HCEC 1CT (cell line): ENCODE results near the gene SYT2.
"Not testable (repeated sequence)": the region's sequence is repeated elsewhere in the genome, so short reads cannot be mapped to it uniquely, and the experiment has no call there.

ENCODE experiments used
- DNase-seq: peaks from one replicate; pipeline ENCODE4 v3.0.0-alpha.2; 2017

SYT2 gene

DNA sequence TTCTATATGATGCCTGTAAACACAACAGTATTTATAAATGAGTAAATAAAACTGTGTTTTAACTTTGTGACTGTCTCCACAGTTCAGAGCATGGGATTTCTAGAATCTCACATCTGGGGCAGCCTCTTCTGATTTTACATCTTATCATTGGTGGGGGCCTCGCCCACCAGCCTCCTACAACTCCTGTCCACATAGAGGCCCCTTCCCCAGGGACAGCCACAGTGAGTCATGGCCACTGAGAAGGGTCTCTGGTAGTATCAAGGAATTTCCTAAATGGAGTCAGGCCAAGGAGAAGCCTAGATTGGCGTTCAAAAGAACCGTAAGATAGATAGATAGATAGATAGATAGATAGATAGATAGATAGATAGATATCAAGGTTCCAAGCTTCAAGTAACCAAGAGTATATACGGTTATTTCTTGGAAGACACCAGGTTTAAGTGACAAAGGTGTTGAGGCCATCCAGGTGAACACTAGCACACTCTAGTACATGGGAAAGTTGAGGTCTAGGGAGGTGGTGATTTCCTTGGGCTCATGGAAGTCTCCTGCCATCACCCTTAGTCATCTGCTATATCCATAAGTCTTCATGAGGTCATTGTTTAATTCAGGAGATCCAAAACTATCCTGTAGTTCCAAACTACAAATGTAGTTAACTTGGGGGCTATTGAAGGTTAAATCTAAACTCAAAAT lies 121.6 kb downstream of the SYT2 start:
- DNase-seq = no peak

DNA sequence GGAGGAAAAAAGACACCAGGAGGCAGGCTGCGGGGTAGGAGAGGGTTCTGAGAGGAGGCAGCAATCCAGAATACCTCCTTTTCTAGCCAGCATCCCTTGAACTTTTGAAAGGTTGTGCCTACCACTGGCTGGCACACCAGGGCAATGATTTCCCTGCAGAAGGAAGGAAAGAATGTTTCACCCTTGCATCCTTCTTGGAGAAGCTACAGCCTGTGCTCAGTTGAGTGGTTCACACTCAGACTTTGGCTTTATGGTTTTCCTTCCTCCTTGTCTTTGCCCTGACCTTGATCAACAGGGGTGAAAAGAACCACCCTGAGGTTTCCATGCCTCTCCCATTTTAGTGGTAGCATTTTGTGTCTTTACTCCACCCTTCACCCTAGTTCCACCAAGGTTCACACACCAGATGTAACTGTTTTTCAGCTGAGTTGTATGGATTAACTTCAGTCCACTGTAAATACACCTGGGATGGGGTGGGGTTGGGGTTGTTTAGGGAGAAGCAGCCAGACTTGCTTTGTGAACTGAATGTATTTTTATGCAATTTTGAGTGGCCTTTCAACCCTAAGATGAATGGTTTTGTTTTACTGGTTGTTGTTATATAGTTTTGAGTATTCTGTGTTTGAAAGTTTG lies 122.3 kb downstream of the SYT2 start:
- no peak for DNase-seq

DNA sequence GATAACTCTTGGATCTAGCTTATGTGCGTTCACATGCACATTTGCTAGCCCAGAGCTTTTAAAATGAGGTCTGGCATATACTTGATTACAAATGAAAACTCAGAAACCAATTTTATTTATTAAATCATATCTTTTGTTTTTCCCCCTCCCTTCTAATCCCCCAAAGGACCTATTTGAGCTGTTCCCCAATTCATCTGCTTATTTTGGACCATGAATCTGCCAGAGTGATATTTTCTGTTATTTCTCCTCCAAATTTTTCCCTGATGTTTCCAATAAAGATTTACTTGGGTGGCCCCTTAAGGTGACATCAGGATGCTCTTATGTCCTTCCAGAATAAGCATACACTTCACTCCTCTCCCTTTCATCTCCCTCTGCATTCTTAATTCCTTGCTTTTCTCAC lies 123.4 kb downstream of the SYT2 start:
- DNase-seq = no peak

DNA sequence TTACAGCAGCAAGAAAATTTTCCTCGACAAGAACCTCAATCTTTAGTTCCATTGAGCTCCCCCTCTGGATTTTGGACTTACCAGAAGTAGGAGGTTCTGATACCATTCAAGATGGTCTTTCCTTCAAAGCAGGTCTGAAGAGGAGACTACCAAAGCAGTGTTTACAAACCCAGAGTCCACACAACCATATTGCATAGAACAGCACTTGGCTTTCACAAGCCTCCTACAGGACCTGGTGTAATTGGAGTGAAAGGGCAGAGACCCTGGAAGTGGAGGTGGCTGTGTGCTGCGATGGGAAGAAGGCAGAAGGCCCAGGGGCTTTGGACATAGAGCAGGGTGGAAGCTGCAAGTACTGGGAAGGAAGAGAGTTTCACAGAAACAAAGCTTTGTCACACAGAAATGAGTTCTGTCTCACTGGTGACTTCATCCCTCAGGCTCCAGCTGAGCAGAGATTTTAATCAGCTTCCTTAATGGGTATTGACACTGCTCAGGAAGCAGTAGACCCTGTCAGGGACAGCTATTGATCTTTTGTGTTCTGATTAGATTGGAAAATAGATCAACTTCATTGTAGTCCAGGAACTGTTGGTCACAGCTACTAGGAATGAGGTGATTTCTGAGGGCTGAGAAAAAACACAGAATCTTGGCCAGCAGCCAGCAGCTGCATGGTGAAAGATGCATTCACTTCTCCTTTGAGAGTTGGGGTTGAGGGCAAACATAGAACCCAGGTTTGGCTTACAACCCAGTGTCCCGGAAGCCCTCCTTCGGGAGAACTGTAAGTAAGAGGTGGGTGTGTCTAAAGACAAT lies 124.0 kb downstream of the SYT2 start:
- peak; percentile 29 for DNase-seq

GRCh38 chr1:202585590-202585933 lies 124.7 kb downstream of the SYT2 start:
- no peak for DNase-seq

GRCh38 chr1:202584707-202585589 lies 125.3 kb downstream of the SYT2 start:
- DNase-seq = peak; percentile 59

- DNase-seq = not testable (repeated sequence)
Measured at GRCh38 chr1:202582350-202582749, 127.9 kb downstream of the SYT2 start.

- no peak for DNase-seq
Measured at GRCh38 chr1:202580619-202581018, 129.6 kb downstream of the SYT2 start.

DNA sequence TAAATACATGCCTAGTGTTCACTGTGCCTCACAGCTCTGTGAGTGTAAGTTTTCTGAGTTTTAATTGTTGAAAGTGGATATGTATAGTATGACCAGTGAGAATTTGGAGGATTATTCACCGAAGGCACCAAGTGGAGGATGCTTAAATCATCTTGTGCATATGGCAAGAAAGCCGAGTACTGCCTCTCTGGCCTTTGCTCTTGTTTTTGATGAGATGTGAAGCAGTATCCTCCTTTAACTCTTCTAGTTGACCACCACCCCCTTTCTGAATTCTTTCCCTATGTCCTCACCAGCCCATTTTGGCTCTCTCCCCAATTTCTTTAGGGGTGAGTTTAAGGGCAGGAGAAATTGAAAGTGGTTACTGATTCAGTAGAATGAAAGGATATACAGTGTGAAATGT lies 130.4 kb downstream of the SYT2 start:
- DNase-seq = peak; percentile 93

- DNase-seq = peak; percentile 45
Measured at GRCh38 chr1:202578565-202578964, 131.7 kb downstream of the SYT2 start.

- peak; percentile 94 for DNase-seq
Measured at GRCh38 chr1:202578001-202578504, 132.2 kb downstream of the SYT2 start.

- DNase-seq = peak; percentile 50
Measured at GRCh38 chr1:202577381-202577780, 132.9 kb downstream of the SYT2 start.

GRCh38 chr1:202576816-202577215 lies 133.4 kb downstream of the SYT2 start:
- DNase-seq = peak; percentile 96

DNA sequence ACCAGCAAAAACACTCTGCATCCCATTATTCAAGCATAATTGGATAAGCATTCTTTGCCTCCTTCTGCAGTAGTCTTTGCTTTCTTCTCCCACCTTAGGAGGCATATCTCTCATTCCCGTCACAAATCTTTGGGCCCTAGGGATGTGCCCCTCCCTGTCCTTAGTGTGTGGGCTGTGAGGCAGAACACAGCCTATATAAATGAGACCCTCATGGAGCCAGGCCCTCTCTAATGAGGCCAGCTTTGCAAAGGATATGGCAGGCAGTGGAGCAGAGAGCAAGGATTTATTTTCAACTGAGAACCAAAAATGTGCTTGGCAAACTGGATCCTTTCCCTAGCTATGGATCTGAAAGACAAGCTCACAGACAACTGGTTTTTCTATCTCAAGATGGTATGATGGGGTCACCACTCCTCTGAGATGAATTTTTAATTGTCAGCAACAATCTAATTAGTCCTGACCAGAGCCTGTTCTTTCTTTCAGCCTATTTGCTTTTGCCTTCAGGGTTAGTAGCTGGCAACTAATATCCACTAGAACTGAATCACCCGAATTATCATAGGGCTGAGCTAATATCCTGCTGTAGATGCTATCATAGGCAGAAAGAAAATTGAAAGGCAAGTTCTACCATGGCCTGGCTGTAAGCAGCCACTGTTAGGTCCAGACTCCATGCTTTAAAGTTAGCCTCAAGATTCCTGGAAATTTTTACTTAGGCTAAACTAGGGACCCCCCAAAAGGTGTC lies 134.2 kb downstream of the SYT2 start:
- DNase-seq = peak; percentile 62

DNA sequence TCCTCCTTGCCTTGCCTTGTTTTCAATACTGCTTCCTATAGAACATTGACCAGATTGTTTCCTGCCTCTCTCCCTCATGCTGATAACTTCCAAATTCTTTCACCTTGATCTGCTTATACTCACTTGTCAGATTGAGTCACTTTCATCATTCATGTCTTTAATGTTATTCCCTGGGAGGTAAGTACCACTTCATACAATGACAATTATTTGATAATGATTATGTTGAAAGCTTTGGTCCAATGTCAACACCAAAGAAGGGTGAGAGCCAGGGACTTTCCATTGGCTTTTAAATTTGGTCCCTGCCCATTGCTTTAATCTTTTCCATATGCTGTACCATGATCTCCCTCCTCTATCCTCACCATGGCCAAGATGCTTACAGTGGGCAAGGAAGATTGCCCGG lies 137.4 kb downstream of the SYT2 start:
- no peak for DNase-seq

- peak; percentile 62 for DNase-seq
Measured at GRCh38 chr1:202571719-202572339, 138.4 kb downstream of the SYT2 start.

GRCh38 chr1:202569393-202570322 lies 140.6 kb downstream of the SYT2 start:
- DNase-seq = no peak

- peak; percentile 32 for DNase-seq
Measured at GRCh38 chr1:202568826-202569225, 141.4 kb downstream of the SYT2 start.

DNA sequence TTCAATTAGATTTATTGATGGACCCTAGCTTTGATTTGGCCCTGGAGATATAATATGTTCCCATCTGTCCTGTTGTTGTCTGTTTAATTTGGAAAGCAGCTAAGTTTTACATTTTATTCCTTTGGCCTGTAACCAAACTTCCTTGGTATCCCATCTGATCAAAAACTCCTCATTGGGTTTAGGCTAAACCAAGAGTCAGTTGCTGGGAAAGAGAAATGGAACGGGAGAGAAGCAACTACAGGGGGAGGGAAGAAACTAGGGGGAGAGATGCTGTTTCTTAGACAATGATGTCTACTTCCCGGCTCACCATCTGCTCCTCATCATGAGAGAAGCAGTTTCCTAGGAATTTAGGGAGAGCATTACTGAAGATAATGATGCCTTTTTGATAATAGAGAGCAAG lies 141.8 kb downstream of the SYT2 start:
- DNase-seq = no peak

- DNase-seq = peak; percentile 56
Measured at GRCh38 chr1:202567738-202568137, 142.5 kb downstream of the SYT2 start.
